ENCODE measurements around the gene AGA.

GRCh38 chr4:177483760-177484159 lies 41.5 kb upstream of the AGA start:
- TF ChIP-seq CTCF (IDR thresholded peaks at IDR 0.05; ENCODE audit: insufficient read depth, low read length, poor library complexity, severe bottlenecking) (no peak), EZH2phosphoT487 (conservative IDR thresholded peaks at IDR 0.05; ENCODE audit: low read length) (no peak)
